Adipose tissue (tissue), 3 donors: ENCODE results near the gene RPL5. TPM values are rescaled to one million over a fixed set of nuclear protein-coding genes. Genes with fewer than 3 reads are reported as not detected.

Source experiments
- H3K27ac ChIP-seq: one replicate; pipeline ENCODE4 v1.5.1; 2013; ENCODE audit warnings: low read depth, low read length
- WGBS, 3 donors: extraction: QIAGEN DNeasy Blood & Tissue Kit; methylation state at CpG; one replicate each; pipeline ENCODE4 v1.1.7; 2013; 5-methylcytosine and 5-hydroxymethylcytosine counted together
- polyA plus RNA-seq, 3 donors: library from polyadenylated mRNA; stranded (reverse); fragments of 200-250 nt; gene quantifications; one replicate each; pipeline ENCODE4 v1.2.3, GENCODE V29; 2013
- donor health status: healthy with polysubstance abuse.
- donor health status: Bipolar disorder and iron deficiency.
- donor health status: healthy.

Gene RPL5
- polyA plus RNA-seq, 3 donors: 1,236 to 2,453 (median 1,716) TPM

GRCh38 chr1:92879316-92879968 lies 47.6 kb downstream of the RPL5 start:
- WGBS, 3 donors: 84 to 87% (median 87%) methylated on average over 4 of the region's 4 CpGs
- H3K27ac ChIP-seq: no peak overlapping the region

DNA sequence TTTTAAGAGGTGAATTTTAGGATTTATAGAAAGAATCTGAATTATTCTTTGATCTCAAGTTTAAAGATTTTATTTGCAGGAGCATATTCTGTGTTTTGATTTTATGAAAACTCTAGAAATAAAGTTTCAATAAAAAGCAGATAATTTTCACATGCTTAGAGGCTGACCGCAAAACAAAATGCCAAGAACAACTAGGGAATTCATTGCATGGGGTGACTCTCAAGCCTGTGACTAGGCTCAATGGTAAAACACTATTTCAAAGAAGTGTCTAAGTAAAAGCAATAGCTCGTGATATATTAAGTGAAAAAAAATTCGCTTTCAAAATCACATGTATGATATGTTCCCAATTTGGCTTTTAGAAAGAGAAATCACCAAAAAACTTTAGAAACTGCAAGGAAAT lies 49.6 kb downstream of the RPL5 start:
- no peak overlapping the region for H3K27ac ChIP-seq
- 86 to 94% (median 87%) methylated on average over 3 of the region's 3 CpGs for WGBS, 3 donors

- H3K27ac ChIP-seq: no peak overlapping the region
- 25 to 73% (median 29%) methylated on average over 1 of the region's 1 CpG for WGBS, 3 donors
Observed at GRCh38 chr1:92882819-92883218, 51.0 kb downstream of the RPL5 start.

GRCh38 chr1:92883297-92883696 lies 51.5 kb downstream of the RPL5 start:
- H3K27ac ChIP-seq: no peak overlapping the region

- no peak overlapping the region for H3K27ac ChIP-seq
- 93 to 100% (median 96%) methylated on average over 1 of the region's 1 CpG for WGBS, 3 donors
Observed at GRCh38 chr1:92884195-92884594, 52.4 kb downstream of the RPL5 start.

- WGBS, 3 donors: 37 to 97% (median 96%) methylated on average over 2 of the region's 2 CpGs
- no peak overlapping the region for H3K27ac ChIP-seq
Observed at GRCh38 chr1:92886886-92887419, 55.1 kb downstream of the RPL5 start.

DNA sequence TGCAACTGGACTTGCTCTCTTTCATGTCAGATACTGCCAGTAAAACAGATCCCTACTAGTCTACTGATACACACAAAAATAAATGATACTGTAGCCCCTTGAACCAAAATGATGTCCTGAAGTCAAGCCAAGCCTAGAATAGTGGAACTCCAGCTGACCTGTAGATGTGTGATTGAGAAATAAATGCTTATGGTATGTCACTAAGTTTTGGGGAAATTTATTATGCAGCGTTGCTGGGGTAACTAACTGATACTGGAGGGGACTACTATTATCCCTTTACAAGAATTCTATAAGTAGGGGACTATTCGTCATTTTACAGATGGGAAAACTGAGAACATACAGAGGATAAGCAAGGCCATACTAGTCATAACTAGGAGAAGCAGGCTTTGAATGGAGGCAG lies 55.6 kb downstream of the RPL5 start:
- WGBS, 3 donors: 94 to 96% (median 96%) methylated on average over 2 of the region's 2 CpGs

More for the DNA sequence above, 55.6 kb downstream of the RPL5 start:
- no peak overlapping the region for H3K27ac ChIP-seq

Other genes with a start within 250 kb of the RPL5 start
- 1 to 10 TPM; 2.2 to 7.1 (median 5.8) TPM for gene EVI5, start 46.9 kb upstream of the RPL5 start, polyA plus RNA-seq
- 10 to 100 TPM in 1 of 3 donors, 1 to 10 TPM in 2; 2.7 to 14.2 (median 9.3) TPM for gene DIPK1A, start 129.4 kb downstream of the RPL5 start, polyA plus RNA-seq
- 1 to 10 TPM; 3.1 to 9.4 (median 5.5) TPM for gene MTF2, start 247.2 kb downstream of the RPL5 start, polyA plus RNA-seq